Astrocyte of the hippocampus (primary cell): ENCODE data around the gene EID3.
"Not testable (repeated sequence)": the region's sequence is repeated elsewhere in the genome, so short reads cannot be mapped to it uniquely, and the experiment has no call there.

ENCODE experiments used
- DNase-seq: peaks from one replicate; pipeline ENCODE4 v3.0.0; 2011; ENCODE audit warnings: low read depth, low spot score

The EID3 gene

DNA sequence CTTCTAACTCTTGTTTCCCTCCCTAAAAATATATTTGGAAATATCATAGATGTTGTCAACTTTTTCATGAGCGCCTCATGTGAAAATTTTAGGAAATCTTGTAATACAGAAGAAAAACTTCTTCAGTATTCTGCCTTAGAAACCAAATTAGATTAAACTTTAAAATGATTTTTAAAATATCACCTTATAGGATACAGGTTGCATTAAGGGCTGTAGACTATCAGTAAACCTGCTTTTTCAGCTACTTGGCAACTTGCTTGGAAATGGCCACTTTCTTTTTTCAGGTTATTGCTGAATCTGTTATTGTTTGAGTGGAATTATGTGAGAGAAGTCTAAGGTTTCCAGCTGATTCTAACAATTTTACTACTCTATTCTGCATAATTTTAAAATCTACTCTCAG is 9.1 kb downstream of the EID3 start:
- DNase-seq: no peak

DNA sequence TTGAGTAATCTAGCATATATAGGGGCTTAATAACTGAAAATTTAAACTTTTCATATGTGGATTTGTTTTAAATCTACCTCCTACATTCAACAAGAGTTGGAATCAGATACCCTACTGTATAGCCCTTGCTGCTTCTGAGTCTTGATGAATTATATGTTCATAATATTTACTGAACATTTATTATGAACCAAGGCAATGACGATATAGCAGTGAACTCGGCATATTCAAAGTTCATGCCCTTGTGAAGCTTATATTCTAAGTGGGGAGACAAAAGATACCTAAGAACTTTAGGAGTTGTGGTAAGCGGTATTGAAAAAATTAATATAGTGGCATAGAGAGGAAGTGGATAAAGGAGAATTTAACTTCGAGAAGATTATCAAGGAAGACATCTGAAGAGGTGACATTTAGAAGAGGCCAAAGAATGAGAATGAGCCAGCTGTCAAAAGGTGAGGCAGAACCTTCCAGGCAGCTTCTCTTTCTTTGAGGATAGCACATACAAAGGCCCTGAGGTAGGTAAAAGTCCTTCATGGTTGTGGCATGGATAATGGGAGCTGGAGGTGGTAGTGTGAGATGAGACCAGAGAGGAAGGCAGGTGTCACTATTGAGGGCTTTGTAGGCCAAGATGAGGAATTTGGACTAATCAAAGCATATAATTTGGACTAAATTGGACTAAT is 10.2 kb downstream of the EID3 start:
- no peak for DNase-seq

DNA sequence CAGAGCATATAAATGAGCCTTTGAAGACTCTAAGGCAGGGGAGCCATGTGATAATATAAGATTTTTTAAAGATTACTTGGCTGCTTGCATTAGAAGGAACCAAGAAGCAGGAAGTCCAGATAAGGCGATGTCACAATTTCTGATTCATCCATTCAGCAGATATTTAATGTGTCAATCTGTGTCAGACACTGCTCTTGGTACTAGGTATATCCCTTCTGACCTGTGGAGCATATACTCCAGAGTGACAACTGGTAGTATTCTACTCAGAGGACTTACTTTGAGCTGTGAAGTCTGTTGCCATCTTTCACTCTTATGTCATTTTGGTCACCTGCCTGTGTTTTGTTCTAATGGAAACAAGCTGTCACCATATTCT is 10.7 kb downstream of the EID3 start:
- DNase-seq: no peak

DNA sequence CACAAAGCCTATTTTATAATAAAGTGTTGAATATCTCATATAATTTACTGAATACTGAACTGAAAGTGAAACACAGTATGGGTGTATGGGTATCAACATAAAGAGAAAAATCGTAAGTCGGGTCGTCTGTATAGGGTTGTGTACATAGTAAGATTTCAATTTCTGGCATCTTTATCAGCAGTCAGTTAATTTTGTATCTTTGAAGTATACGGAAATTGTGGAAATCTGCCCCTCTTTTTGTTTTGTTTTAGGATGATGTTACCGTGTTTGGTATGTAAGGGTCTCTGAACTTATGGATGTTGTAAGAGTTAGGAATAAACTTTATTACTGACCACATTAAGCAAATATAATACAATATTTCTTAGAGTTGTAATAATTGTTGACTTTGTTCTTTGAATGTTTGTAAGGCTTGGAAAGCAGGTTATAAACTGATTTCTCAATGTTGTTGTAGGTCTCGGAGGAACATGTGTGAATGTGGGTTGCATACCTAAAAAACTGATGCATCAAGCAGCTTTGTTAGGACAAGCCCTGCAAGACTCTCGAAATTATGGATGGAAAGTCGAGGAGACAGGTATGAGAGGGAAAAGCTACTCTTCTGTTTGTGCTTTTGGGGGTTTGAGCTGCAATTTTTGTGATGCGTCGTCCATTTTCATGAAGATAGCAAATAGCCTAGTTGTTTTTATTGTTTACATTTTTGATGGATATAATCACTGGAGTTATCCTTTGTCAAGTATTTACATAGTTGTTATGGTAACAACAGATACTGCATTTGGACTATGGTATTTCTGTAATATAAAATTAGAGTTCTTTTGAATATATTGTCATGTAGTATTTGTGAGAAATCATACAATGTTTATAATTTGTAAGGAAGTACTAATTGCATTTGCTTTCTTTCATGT is 12.0 kb downstream of the EID3 start:
- DNase-seq: no peak

DNA sequence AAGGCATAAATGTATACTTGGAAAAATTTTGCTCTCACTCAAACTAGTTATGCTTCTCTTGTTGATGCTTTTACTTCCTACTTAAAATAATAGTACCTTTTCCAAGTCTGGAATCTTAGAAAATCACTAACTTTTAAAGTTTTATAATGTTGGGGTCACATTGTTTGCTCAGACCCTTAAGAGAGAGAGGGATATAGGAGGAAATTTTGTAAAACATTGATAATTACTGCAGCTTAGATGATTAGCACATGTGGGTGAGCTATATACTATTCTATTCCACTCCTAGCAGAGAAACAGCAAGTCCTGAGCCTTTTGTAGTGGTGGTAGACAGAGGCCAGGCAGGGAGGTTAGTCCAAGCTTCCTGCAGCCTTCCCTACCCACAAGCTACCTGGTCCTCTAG is 13.4 kb downstream of the EID3 start:
- no peak for DNase-seq

DNA sequence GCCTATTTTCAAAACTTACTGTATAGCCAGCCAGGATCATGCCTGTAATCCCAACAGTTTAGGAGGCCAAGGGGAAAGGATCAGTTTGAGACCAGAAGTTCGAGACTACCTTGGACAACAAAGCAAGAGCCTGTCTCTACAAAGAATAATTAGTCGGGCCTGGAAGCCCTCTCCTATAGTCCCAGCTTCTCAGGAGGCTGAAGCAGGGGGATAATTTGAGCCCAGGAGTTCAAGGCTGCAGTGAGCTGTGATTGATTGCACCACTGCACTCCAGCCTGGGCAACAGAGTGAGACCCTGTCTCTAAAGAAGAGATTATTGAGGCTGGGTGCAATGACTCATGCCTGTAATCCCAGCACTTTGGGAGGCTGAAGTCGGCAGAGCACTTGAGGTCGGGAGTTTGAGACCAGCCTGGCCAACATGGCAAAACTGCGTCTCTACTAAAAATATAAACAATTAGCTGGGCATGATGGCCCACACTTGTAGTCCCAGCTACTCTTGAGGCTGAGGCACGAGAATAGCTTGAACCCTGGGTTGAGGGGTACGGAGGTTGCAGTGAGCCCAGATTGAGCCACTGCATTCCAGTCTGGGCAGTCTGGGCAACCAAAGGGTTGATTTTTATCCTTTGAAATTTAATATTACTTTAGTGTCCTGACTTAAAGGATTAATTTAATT is 14.1 kb downstream of the EID3 start:
- no peak for DNase-seq

DNA sequence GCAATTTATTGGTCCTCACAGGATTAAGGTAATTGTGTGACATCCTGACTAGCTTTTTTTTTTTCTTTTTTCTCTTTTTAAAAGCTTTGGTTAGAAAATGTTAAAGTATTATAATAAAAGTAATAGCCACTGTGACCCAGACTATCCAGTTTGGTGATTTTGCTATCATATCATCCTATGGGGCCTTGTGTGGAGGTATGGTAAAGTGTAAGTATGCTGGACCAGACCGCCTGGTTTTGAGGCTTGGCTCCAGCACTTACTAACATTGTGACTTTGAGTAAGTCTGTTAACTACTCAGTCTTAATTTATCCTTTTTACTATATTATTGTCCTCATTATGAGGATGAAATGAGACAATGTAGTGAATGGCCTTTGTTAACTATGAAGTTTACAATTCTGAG is 15.5 kb downstream of the EID3 start:
- no peak for DNase-seq

DNA sequence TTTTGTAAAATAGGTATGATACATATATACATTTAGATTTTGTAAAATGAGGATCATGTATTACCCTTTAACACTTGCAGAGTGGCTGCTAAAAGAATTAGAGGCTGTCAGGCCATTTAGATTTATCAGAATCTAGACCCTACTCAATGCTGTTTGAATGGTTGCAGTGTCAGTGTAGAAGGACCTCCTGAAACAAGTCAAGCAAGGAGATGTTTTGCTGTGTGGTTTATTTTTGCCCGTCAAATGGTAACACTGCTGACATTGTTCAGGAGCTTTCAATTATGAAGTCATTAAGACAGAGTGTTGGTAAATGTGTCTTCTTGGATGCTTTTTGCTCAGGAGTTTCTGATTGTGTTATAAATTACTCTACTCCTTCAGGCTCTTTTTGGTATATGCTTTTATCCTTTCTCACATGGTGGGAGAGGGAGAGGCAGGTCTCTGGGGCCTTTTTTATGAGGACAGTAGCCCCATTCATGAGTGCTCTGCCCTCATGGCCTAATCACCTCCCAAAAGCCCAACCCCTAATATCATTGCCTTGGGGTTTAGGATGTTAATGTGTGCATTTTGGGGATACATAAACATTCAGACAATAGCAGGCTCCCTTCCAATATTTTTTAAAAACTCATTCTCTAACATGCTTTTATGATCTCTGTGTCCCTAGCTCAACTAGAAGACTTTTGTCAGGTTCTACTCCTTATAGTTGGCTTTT is 16.5 kb downstream of the EID3 start:
- no peak for DNase-seq

DNA sequence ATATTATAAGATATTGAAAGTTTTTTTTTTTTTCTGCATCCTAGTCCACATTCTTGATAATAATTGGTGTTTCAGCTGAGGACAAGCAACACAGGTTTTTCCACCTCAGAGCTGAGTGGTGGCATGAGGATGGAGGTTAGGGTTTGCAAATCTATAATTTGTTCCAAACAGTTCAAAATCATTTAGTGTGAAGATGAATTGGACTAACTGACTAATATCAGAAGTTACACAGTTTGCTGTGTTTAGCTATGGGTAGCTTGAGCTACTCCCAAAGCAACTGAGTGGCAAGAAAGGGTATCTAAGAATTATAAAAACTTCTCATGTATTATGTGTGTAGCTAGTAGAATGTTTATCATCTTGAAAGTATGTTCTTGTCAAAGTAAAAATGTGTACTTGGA is 17.1 kb downstream of the EID3 start:
- DNase-seq: no peak

DNA sequence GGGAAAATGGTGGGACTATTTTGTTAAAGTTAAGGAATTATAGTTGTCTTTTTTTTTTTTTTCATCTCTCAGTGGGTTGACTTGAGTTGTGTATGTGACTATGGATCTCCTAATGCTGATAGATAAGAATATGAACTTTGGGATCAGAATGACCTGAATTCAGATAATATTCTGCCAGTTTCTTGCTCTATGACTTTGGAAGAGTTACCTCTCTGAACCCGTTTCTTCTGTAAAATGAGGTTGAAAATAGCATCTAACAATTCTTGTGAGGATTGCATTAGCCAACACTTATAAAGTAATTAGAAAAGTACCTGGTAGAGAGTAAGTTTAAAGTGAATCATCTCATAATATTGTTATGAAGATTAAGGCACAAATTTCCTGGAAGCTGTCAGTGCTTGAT is 18.4 kb downstream of the EID3 start:
- no peak for DNase-seq

DNA sequence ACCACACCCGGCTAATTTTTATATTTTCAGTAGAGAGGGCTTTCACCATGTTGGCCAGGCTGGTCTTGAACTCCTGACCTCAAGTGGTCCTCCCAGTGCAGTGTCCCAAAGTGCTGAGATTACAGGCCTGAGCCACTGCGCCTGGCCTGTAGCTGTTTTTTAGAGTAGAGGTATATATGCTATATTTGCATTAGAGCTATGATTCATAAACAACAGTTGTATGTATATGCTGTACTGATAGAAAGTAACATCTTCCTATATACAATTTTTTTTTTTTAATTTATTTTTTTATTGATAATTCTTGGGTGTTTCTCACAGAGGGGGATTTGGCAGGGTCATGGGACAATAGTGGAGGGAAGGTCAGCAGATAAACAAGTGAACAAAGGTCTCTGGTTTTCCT is 19.0 kb downstream of the EID3 start:
- not testable (repeated sequence) for DNase-seq

DNA sequence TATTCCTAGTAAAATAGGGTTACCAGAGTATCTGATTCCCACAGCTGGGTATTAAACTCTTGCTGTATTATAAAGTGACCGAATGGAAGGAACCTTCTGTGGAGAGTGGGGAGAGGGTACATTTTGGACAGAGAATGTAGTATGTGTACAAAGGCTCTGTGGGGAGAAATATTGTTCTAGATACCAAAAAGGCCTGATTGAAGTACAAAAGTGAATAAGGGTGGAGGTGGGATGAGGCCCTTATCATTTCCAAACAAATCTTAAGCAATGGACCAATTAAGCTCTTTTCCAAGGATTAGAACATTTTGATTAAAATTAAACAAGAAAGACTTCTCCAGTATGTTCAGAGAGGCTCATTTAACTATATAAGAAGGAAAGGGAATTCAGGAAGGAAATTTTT is 20.4 kb downstream of the EID3 start:
- no peak for DNase-seq

DNA sequence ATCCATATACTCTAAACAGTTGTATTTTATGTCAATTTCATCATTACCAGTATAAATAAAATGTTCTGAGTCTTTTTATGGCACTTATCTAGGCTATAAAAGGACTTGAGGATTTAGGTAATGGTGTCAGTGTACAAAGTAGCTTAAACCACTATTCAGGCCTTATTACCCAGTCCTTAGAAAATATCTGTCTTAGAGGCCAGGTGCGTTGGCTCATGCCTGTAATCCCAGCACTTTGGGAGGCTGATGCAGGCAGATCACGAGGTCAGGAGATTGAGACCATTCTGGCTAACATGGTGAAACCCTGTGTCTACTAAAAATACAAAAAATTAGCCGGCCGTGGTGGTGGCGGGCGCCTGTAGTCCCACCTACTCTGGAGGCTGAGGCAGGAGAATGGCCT is 24.7 kb downstream of the EID3 start:
- not testable (repeated sequence) for DNase-seq

DNA sequence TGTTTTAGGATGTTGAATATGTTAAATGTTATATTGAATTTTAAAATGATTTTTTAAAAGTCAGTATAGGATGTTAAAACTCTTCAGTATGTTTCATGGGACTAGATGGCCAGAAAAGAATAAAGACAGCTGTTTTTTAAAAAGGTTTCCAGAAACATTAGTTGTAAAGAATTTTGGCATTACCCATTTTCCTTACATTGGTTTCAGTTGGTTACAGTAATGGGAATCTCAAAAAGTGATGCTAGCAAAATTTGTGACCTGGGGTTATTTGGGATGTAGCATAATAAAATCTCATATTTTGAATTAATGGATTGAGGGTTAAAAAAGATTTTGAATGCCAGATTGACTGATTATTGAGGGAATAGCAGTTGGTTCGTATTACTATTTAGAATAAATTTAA is 25.3 kb downstream of the EID3 start:
- DNase-seq: no peak

DNA sequence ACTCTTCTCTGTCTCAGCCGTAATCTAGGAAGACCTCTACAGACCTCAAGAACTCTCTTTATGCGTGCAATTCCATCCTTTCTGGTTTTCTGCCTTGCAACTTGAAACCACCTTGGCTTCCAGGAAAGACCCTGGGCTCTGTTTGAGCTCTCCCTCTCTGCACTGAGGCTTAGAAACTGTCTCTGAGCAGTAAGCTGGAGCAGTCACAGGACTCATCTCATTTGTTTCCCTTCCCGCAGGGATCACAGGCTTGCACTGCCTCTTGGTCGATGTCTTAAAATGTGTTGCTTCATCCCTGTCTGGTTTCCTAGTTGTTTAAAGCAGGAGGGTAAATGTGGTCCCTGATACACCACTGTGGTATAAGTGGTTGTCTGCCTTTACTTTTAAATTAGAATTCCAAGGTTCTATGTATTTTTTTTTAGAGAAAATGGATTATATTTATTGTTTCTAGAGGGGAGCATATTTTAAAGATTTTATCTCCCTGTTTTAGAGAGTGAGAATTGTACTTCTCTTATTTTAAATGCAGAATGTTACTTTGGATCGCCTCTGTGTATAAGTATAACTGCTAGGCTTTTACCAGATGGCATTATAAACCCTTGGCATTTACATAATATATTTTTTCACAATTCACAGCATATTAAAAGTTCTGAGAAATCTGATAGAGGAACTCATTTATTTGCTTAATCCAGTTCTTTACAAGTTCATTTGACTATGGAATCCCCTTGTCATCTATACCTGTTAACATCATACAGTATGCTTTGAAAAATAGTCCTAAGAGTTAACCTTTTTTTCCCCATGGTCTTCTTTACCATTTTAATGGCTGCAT is 26.4 kb downstream of the EID3 start:
- no peak for DNase-seq

DNA sequence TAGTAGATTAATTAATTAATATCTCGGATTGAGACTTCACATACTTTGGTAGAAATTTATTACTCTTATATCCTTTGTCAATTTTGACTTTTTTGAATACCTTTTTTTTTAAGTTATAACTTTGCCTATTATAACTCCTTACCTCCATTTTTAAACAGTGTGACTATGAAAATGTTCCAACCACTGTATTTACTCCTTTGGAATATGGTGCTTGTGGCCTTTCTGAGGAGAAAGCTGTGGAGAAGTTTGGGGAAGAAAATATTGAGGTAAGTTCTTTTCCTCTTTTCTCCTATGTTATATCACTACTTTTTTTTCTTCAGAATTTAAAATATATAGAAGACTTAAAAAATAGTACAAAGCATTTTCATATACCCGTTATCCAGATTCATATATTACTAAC is 27.8 kb downstream of the EID3 start:
- no peak for DNase-seq

DNA sequence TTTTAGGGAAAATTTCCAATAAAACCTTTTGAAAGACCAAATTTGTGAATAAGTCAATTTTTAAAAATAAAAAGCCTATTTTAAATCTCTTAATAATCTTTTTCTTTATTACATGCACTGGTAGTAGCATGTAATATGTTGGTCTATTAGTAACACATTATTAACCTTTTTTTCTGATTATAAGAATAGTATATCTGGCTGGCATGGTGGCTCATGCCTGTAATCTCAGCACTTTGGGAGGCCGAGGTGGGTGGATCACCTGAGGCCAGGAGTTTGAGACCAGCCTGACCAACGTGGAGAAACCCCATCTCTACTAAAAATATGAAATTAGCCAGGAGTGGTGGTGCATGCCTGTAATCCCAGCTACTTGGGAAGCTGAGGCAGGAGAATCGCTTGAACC is 28.7 kb downstream of the EID3 start:
- DNase-seq: not testable (repeated sequence)

DNA sequence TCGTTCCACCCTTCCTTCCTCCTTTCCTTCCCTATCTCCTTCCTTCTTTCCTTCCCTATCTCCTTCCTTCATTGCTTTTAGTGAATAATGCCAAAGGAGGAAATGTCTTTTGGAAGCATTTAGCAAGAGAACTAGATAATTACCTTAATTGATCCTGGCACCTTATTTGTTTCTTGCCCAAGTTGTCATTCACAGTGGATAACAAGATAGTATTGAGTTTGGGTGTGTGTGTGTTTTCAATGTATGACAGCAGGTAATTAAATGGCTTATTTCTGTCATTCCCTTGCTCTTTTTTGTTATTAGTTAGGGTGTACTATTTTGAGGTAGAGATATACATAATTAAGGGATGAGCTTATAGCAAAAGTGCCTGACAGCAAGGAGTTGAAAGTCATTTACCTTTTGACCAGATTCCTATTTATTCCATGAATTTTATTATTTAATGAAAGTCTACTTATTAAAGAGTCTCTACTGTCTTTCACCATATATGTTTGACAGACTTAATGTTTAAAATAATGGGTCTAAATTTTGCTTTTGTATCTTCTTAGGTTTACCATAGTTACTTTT is 30.2 kb downstream of the EID3 start:
- DNase-seq: no peak

DNA sequence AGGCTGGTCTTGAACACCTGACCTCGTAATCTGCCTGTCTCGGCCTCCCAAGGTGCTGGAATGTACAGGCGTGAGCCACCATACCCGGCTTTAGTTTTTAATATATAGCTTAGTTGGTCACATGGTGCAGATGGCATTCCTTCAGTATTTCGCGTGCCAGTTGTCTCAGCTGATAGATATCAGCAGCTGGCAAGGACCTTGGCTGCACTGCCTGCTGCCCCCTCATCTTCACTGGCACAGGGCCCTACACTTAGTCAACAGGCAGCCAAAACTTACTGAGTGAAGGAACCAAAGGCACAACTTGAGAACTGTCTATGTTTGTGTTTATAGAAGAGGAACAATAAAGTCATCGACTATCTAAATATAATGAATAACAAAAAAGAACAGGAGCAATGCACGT is 31.0 kb downstream of the EID3 start:
- no peak for DNase-seq

DNA sequence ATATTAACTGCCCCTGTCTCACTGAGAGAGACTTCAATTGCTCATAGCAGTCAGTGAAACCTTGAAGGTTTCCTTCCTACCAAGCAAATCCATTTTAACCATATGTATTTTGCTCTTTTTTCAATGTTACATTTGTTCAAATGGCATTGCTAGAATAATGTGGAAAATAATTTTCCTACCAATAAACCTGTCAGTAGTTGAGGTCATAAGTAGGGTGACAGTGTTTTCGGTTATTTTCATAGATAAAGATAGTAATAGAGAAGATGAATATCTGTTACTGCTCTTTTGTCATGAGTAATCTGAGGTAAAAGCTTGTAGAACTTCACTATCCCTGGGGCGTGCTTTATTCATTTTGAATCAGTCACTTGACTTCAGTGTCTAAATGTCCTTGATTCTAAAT is 32.6 kb downstream of the EID3 start:
- no peak for DNase-seq

DNA sequence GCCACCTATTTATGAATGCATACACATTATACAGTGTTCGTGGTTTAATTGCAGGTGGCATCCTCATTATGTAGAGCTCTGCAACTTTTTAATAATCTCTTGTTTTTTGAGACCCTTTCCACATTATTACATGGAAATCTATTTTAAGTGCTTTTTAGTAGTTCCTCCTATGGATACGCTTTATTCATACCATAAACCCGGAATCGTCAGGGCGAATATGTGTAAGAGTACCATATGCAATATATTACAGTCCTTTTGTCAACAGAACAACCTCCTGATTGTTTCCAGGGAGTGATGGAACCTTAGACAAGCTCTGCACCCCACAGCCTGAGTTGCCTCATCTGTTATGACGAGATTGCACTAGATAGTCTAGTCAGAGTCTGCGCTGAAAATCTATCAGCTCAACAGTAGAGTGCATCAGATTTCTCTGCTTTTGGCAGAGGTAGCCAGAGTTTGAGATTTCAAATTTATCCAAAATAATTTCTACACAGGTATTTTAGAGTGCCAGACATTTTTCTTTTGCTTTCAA is 33.6 kb downstream of the EID3 start:
- DNase-seq: no peak
